Placental epithelial cell (primary cell): Measurements from ENCODE around the gene OVOL3. TPM values are rescaled to one million over a fixed set of nuclear protein-coding genes. Genes with fewer than 3 reads are reported as not detected.

Source experiments
- total RNA-seq: library from RNA; depleted of rRNA; stranded (reverse); fragments of >200 nt; gene quantifications from 2 replicates; pipeline ENCODE4 v1.2.3, GENCODE V29; 2012

The OVOL3 gene
- not detected in 2 replicates for total RNA-seq

GRCh38 chr19:36110487-36111199, at the start of gene OVOL3:
Gene OVOL3 (plus strand): TSS chr19:36111143. CDS start chr19:36111203, 60 bp downstream.

GRCh38 chr19:36114721-36115452, 3.9 kb downstream of the OVOL3 start, which contains the start of gene POLR2I:
Gene POLR2I (minus strand): TSS chr19:36114875. CDS start chr19:36114856, 19 bp downstream.

GRCh38 chr19:36115453-36116343, 4.8 kb downstream of the OVOL3 start, which contains the start of gene TBCB:
Gene TBCB (plus strand): TSS chr19:36115468. CDS start chr19:36115561, 93 bp downstream.

GRCh38 chr19:36139473-36140303, 28.7 kb downstream of the OVOL3 start, which contains the start of gene CAPNS1:
Gene CAPNS1 (plus strand): TSS chr19:36140066. CDS start chr19:36141012, 946 bp downstream.

GRCh38 chr19:36152352-36153091, 41.6 kb downstream of the OVOL3 start, which contains the start of gene COX7A1:
Gene COX7A1 (minus strand): TSS chr19:36152447. CDS start chr19:36152407, 40 bp downstream.

Other genes with a start within 250 kb of the OVOL3 start
- 5.5 and 9.1 TPM in 2 replicates for gene APLP1, start 242.6 kb upstream of the OVOL3 start, total RNA-seq
- gene NFKBID, start 210.6 kb upstream of the OVOL3 start, total RNA-seq: 5.6 and 16.5 TPM in 2 replicates
- 3.1 and 3.5 TPM in 2 replicates for gene HCST, start 208.6 kb upstream of the OVOL3 start, total RNA-seq
- gene TYROBP, start 202.8 kb upstream of the OVOL3 start, total RNA-seq: not detected in 2 replicates
- 8.6 and 11.6 TPM in 2 replicates for gene LRFN3, start 174.8 kb upstream of the OVOL3 start, total RNA-seq
- gene SDHAF1, start 116.0 kb upstream of the OVOL3 start, total RNA-seq: 17.4 and 22.4 TPM in 2 replicates
- gene SYNE4, start 102.3 kb upstream of the OVOL3 start, total RNA-seq: 8.5 and 10.2 TPM in 2 replicates
- gene ALKBH6, start 96.9 kb upstream of the OVOL3 start, total RNA-seq: 11.0 and 18.3 TPM in 2 replicates
- 6.3 and 13.0 TPM in 2 replicates for gene CLIP3, start 78.3 kb upstream of the OVOL3 start, total RNA-seq
- gene THAP8, start 56.9 kb upstream of the OVOL3 start, total RNA-seq: 5.5 and 8.1 TPM in 2 replicates
- 14.1 and 17.5 TPM in 2 replicates for gene WDR62, start 56.2 kb upstream of the OVOL3 start, total RNA-seq
- gene POLR2I, start 3.7 kb downstream of the OVOL3 start, total RNA-seq: 55.5 and 82.8 TPM in 2 replicates
- gene TBCB, start 4.3 kb downstream of the OVOL3 start, total RNA-seq: 173 and 337 TPM in 2 replicates
- gene CAPNS1, start 28.9 kb downstream of the OVOL3 start, total RNA-seq: 413 and 636 TPM in 2 replicates
- gene COX7A1, start 41.3 kb downstream of the OVOL3 start, total RNA-seq: 4.9 and 53.8 TPM in 2 replicates
- 4.6 and 6.3 TPM in 2 replicates for gene ZNF565, start 103.5 kb downstream of the OVOL3 start, total RNA-seq
- gene ZNF146, start 104.0 kb downstream of the OVOL3 start, total RNA-seq: 77.3 and 79.3 TPM in 2 replicates